Duodenal mucosa (tissue), 2 donors: ENCODE data around the gene DLGAP3.

ENCODE experiments used
- H3K27ac ChIP-seq: one replicate; pipeline ENCODE4 v1.7.0; 2013; ENCODE audit warnings: low read depth, low read length
- H3K27me3 ChIP-seq, 2 donors: one replicate each; pipeline ENCODE4 v1.7.0; 2013; ENCODE audit warnings: low read length in 2 of 2, control low read depth in 1 of 2; ENCODE audit not compliant: insufficient read depth in 2 of 2, control insufficient read depth in 1 of 2
- H3K36me3 ChIP-seq, 2 donors: one replicate each; pipeline ENCODE4 v1.7.0; 2013; ENCODE audit warnings: low read length in 2 of 2, control low read depth in 1 of 2; ENCODE audit not compliant: insufficient read depth in 2 of 2, control insufficient read depth in 1 of 2
- H3K4me1 ChIP-seq, 2 donors: one replicate each; pipeline ENCODE4 v1.7.0; 2013; ENCODE audit warnings: low read length in 2 of 2, control low read depth in 1 of 2; ENCODE audit not compliant: insufficient read depth in 2 of 2, control insufficient read depth in 1 of 2
- H3K4me3 ChIP-seq, 2 donors: one replicate each; pipeline ENCODE4 v1.7.0; 2013; ENCODE audit warnings: low read length in 2 of 2, low read depth in 1 of 2
- H3K9ac ChIP-seq, 2 donors: one replicate each; pipeline ENCODE4 v1.7.0; 2013; ENCODE audit warnings: low read length in 2 of 2, low read depth in 1 of 2
- H3K9me3 ChIP-seq, 2 donors: one replicate each; pipeline ENCODE4 v1.7.0; 2013; ENCODE audit warnings: low read length in 2 of 2, control low read depth in 1 of 2; ENCODE audit not compliant: control insufficient read depth in 1 of 2

Gene DLGAP3

GRCh38 chr1:34906756-34907155 is 22.7 kb downstream of the DLGAP3 start:
- H3K27ac ChIP-seq = no peak overlapping the region
- no peaks in the 10 kb centered on the region for H3K36me3 ChIP-seq
- H3K9me3 ChIP-seq = no peaks in the 10 kb centered on the region
- no peaks in the 10 kb centered on the region for H3K4me1 ChIP-seq
- no peak overlapping the region for H3K4me3 ChIP-seq
- peaks cover 0 to 2% of the 10 kb centered on the region in 2 donors for H3K27me3 ChIP-seq
- no peak overlapping the region for H3K9ac ChIP-seq

GRCh38 chr1:34906222-34906621 is 23.2 kb downstream of the DLGAP3 start:
- Histone ChIP-seq H3K27me3 (peaks cover 0 to 5% of the 10 kb centered on the region in 2 donors), H3K27ac (no peak overlapping the region), H3K36me3 (no peaks in the 10 kb centered on the region), H3K9ac (no peak overlapping the region), H3K4me1 (no peaks in the 10 kb centered on the region), H3K4me3 (no peak overlapping the region), H3K9me3 (no peaks in the 10 kb centered on the region)

- Histone ChIP-seq H3K27ac (no peak overlapping the region), H3K9ac (no peak overlapping the region), H3K4me1 (no peaks in the 10 kb centered on the region), H3K27me3 (peaks cover 0 to 6% of the 10 kb centered on the region in 2 donors), H3K9me3 (no peaks in the 10 kb centered on the region), H3K4me3 (no peak overlapping the region), H3K36me3 (no peaks in the 10 kb centered on the region)
These were observed 24.4 kb downstream of the DLGAP3 start for GRCh38 chr1:34905098-34905459.

GRCh38 chr1:34904236-34905097 is 25.0 kb downstream of the DLGAP3 start:
- no peak overlapping the region for H3K27ac ChIP-seq
- no peak overlapping the region for H3K9ac ChIP-seq
- H3K27me3 ChIP-seq = peaks cover 0 to 6% of the 10 kb centered on the region in 2 donors
- H3K36me3 ChIP-seq = no peaks in the 10 kb centered on the region
- H3K9me3 ChIP-seq = no peaks in the 10 kb centered on the region
- H3K4me1 ChIP-seq = no peaks in the 10 kb centered on the region
- H3K4me3 ChIP-seq = no peak overlapping the region

- Histone ChIP-seq H3K27me3 (peaks cover 0 to 6% of the 10 kb centered on the region in 2 donors), H3K9me3 (no peaks in the 10 kb centered on the region), H3K4me3 (no peak overlapping the region), H3K27ac (no peak overlapping the region), H3K9ac (no peak overlapping the region), H3K4me1 (no peaks in the 10 kb centered on the region), H3K36me3 (no peaks in the 10 kb centered on the region)
These were observed 27.5 kb downstream of the DLGAP3 start for GRCh38 chr1:34901919-34902318.

- H3K4me1 ChIP-seq = no peaks in the 10 kb centered on the region
- no peak overlapping the region for H3K27ac ChIP-seq
- H3K36me3 ChIP-seq = no peaks in the 10 kb centered on the region
- H3K9me3 ChIP-seq = no peaks in the 10 kb centered on the region
- no peak overlapping the region for H3K9ac ChIP-seq
- H3K27me3 ChIP-seq = peaks cover 0 to 6% of the 10 kb centered on the region in 2 donors
- no peak overlapping the region for H3K4me3 ChIP-seq
These were observed 28.5 kb downstream of the DLGAP3 start for GRCh38 chr1:34900775-34901502.

- no peaks in the 10 kb centered on the region for H3K4me1 ChIP-seq
- no peak overlapping the region for H3K27ac ChIP-seq
- no peak overlapping the region for H3K9ac ChIP-seq
- no peak overlapping the region for H3K4me3 ChIP-seq
- H3K9me3 ChIP-seq = no peaks in the 10 kb centered on the region
- H3K27me3 ChIP-seq = peaks cover 0 to 6% of the 10 kb centered on the region in 2 donors
- H3K36me3 ChIP-seq = no peaks in the 10 kb centered on the region
These were observed 29.5 kb downstream of the DLGAP3 start for GRCh38 chr1:34899906-34900305.

- Histone ChIP-seq H3K9ac (no peak overlapping the region), H3K9me3 (no peaks in the 10 kb centered on the region), H3K36me3 (no peaks in the 10 kb centered on the region), H3K4me1 (no peaks in the 10 kb centered on the region), H3K4me3 (no peak overlapping the region), H3K27ac (no peak overlapping the region), H3K27me3 (peaks cover 0 to 6% of the 10 kb centered on the region in 2 donors)
These were observed 30.0 kb downstream of the DLGAP3 start for GRCh38 chr1:34899471-34899870.

GRCh38 chr1:34898330-34898761 is 31.1 kb downstream of the DLGAP3 start:
- Histone ChIP-seq H3K4me1 (no peaks in the 10 kb centered on the region), H3K36me3 (no peaks in the 10 kb centered on the region), H3K9me3 (no peaks in the 10 kb centered on the region), H3K9ac (no peak overlapping the region), H3K27me3 (peaks cover 0 to 6% of the 10 kb centered on the region in 2 donors), H3K27ac (no peak overlapping the region), H3K4me3 (no peak overlapping the region)

- Histone ChIP-seq H3K9me3 (peaks cover 2 to 8% of the 10 kb centered on the region in 2 donors), H3K27ac (no peak overlapping the region), H3K27me3 (peaks cover 0 to 3% of the 10 kb centered on the region in 2 donors), H3K9ac (no peak overlapping the region), H3K4me1 (no peaks in the 10 kb centered on the region), H3K4me3 (no peak overlapping the region), H3K36me3 (no peaks in the 10 kb centered on the region)
These were observed 32.8 kb downstream of the DLGAP3 start for GRCh38 chr1:34896612-34897011.
